Measurements from ENCODE around the gene EN1. TPM values are rescaled to one million over a fixed set of nuclear protein-coding genes. Genes with fewer than 3 reads are reported as not detected.

Gene EN1
- total RNA-seq, 8 experiments from 2014 or later: 0.14 to 21.8 (median 1.1) TPM

DNA sequence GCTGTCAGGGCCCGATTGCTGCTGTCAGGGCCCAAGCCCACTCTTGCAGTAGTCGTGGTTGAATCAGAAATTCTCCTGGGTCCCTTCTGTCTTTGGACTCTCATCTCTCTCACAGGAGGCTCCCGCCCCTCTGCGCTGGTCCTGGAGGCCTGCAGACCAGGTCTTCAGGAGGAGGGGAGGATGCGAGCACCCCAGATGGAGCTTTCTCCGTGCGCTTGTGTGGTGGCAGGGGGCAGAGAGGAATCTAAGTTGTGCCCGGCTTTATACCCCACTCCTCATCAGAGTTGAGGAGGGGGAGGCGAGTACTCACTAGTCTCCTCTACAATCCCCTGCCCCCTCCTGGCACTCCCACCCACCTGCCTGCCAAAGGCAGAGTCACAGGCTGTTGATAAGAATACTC is 10.4 kb downstream of the EN1 start:
- Histone ChIP-seq H3K27ac (no peak overlapping the region), H3K4me1 (replicated peaks in 1 of 2) (peaks cover 0 to 9% of the 10 kb centered on the region in 2 donors), H3K4me3 (no peak overlapping the region)
- 20 to 80% (median 27%) methylated on average over 1 to 6 of the region's 9 CpGs; no CpG with 5 or more reads in 5 of the 10 experiments for WGBS, 10 experiments
- ATAC-seq (replicated peaks in 6 of 8): no peak
- in situ Hi-C loops (cut with MboI; ENCODE audit: low pct_unique_long_range_greater_than_20kb in 2 of 9, low sequenced_read_pairs in 9 of 9, unreplicated experiment in 9 of 9): loop anchor here in 1 of 9 experiments (25.0 kb wide), 1 partner anchor 175 kb away; no protein-coding TSS in a partner anchor

DNA sequence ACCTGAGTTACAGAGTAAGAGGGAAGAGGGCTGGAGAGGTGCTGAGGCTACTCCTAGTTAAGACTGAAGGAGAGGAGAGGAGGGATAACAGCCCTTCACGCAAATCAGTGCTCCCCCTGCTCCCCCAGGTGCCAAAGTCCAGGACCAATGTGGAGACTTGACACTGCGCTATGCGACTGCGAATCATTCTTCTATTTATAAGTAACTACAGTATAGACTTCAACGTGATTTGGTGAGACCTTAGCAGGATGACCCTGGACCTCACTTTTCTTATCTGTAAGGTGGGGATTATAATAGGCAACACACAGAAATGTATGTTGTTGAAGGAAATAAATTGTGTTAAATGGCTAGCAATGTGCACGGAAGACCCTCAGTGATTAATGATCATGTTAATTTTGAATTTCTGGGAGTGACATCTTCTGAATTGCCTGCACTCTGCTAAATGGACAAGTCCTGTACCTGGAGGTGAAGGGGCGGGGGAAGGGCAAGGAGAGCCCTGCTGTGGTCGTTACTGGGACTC is 11.0 kb downstream of the EN1 start:
- in situ Hi-C loops (cut with MboI; ENCODE audit: low pct_unique_long_range_greater_than_20kb in 2 of 9, low sequenced_read_pairs in 9 of 9, unreplicated experiment in 9 of 9): loop anchor here in 1 of 9 experiments (25.0 kb wide), 1 partner anchor 174 kb away; no protein-coding TSS in a partner anchor
- 38 to 100% (median 60%) methylated on average over 1 to 8 of the region's 8 CpGs; no CpG with 5 or more reads in 1 of the 10 experiments for WGBS, 10 experiments
- peaks cover 0 to 6% of the 10 kb centered on the region in 2 donors for H3K4me1 ChIP-seq (replicated peaks in 1 of 2)
- peak overlapping the region in 3 of 5 donors; percentile 26 to 38 (median 36) for H3K4me3 ChIP-seq
- ATAC-seq (replicated peaks in 6 of 8): peak in 3 of 8 experiments; percentile 10 to 40 (median 10)
- H3K27ac ChIP-seq: no peak overlapping the region

DNA sequence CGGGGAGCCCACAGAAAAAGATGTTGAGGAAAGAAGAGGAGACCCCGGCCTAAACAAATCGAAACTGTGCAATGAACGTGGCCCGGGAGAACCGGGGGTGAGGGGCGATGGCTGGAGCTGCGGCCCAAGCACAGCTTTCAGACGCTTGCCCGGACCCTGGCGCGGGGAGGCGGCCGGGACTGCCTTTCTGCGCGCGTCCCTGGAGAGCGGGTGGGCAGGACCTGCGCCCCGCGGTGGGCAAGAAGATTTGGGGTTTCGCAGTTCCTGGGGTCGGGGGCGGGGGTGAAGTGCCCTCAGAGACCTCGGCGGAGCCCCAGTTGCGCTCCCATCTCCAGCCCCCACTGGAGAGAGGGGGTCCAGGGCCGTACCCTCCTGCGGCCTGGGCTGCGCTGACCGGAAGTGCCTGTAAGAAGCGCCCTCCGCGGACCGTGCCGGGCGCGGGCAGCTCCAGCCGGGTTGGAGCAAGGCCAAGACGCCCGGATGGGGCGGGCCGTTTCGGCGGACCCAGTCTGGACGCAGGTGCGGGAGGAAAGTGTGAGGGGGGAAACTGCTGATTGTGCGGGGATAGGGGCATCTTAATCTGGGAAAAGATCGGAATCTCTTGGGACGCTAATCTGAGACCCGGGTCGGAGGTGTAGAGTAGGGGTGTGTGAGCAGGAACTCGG is 11.6 kb downstream of the EN1 start:
- Histone ChIP-seq H3K27ac (no peak overlapping the region), H3K4me1 (replicated peaks in 1 of 2) (peaks cover 0 to 6% of the 10 kb centered on the region in 2 donors), H3K4me3 (peak overlapping the region; percentile 9 to 38 (median 26))
- in situ Hi-C loops (cut with MboI; ENCODE audit: low pct_unique_long_range_greater_than_20kb in 2 of 9, low sequenced_read_pairs in 9 of 9, unreplicated experiment in 9 of 9): loop anchor here in 1 of 9 experiments (25.0 kb wide), 1 partner anchor 174 kb away; no protein-coding TSS in a partner anchor
- peak; percentile 55 to 83 (median 72) for ATAC-seq (replicated peaks in 6 of 8)
- 0 to 61% (median 8%) methylated on average over 3 to 18 of the region's 53 CpGs; no CpG with 5 or more reads in 5 of the 10 experiments for WGBS, 10 experiments

DNA sequence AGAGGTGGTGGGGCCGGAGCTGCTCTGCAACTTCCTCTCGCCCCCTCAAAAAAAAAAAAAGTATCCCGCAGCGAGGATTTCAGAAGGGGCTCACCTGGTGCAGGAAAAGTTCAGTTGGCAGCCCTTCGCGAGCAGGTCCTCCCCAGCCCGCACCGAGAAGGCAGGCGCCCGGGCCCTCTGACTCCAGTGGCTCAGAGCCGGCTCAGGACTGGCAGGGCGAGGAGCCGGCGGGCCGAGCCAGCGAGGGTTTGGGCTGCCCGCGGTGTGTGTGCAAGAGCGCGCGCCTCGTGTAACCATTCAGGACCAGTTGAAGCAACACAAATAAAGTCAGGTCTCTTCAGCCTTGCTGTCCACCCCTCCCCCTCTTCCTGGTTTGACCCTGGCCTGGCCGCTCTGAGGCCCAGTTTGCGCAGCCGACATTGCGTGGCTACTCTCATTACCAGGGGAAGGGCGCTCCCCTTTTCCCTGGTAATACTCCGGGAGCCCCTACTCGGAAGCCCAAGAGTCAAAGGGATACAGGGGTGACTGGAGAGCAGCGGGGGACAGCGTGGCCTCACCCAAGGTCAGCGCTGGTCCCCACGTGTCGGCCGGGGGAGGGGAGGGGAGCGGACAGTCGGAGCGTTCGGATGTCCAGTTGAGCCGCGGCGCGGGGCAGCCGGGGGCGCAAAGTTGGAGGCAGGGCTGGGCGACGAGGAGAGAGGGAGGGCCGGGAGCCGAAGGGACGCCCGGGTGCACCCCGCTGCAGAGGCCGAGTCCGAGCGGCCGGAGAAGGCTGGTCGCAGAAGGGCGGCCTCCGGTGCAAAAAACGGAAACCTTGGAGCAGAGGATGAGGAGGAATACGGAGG is 12.3 kb downstream of the EN1 start:
- H3K4me3 ChIP-seq: peak overlapping the region; percentile 2 to 38 (median 26)
- ATAC-seq (replicated peaks in 6 of 8): peak; percentile 6 to 49 (median 22)
- 16 to 53% (median 19%) methylated on average over 7 to 11 of the region's 61 CpGs; no CpG with 5 or more reads in 6 of the 10 experiments for WGBS, 10 experiments
- in situ Hi-C loops (cut with MboI; ENCODE audit: low pct_unique_long_range_greater_than_20kb in 2 of 9, low sequenced_read_pairs in 9 of 9, unreplicated experiment in 9 of 9): loop anchor here in 1 of 9 experiments (25.0 kb wide), 1 partner anchor 173 kb away; no protein-coding TSS in a partner anchor
- H3K27ac ChIP-seq: no peak overlapping the region
- H3K4me1 ChIP-seq (replicated peaks in 1 of 2): peaks cover 0 to 6% of the 10 kb centered on the region in 2 donors

DNA sequence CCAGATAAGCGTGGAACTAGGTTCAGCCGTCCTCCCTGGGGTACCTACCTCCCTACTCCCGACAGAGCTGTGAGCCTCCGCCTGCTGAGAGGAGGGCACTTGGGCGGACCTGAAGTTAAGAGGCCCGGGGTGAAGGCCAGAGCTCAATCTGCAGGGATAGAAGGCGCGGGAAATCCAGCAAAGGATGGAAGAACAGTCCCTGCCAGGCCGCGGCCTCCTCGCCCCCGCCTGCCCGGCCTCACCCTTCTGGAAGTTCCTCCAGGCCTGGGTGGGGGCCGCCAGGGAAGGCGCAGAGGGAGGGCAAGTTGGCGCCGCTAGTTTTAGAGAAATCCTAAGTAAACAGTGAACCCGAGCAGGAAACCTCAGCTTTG is 13.0 kb downstream of the EN1 start:
- Histone ChIP-seq H3K4me1 (replicated peaks in 1 of 2) (peaks cover under 1 to 9% of the 10 kb centered on the region in 2 donors), H3K27ac (no peak overlapping the region), H3K4me3 (no peak overlapping the region)
- in situ Hi-C loops (cut with MboI; ENCODE audit: low pct_unique_long_range_greater_than_20kb in 2 of 9, low sequenced_read_pairs in 9 of 9, unreplicated experiment in 9 of 9): loop anchor here in 1 of 9 experiments (25.0 kb wide), 1 partner anchor 172 kb away; no protein-coding TSS in a partner anchor
- no peak for ATAC-seq (replicated peaks in 6 of 8)
- WGBS, 10 experiments: 67 to 100% (median 80%) methylated on average over 1 to 6 of the region's 18 CpGs; no CpG with 5 or more reads in 7 of the 10 experiments

DNA sequence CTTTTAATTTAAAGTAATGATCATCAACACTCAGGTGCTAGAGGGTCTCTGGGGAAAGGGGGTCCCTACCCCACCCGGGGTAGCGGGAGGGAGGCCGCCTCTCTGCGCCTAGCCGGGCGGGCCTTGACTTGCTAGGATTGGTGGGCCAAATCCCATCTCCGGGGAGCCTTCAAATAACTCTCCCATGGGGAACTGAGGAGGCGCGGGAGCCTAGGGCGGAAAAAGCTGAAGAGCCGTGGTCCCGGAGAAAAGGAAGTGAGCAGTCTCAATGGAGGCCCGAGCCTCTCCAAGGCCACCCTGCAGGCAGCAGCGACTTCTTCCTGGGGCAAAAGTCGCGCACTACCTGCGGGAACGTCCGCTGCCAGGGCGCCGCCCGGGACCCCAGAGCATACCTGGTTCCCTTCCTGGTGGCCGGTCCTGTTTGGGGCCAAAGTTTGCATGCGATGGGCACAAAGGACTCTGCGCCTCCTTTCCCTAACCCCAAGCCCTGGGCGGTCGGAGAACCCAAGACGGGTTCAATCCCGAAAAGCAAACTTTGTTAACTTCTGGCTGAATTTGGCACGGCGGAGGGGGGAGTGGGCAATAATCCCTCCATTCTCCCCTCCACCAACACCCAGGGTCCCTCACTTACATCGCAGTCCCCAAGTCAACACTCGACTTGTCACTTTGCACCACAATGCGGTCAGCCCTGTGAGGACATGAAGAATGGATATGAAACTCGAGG is 13.6 kb downstream of the EN1 start:
- Histone ChIP-seq H3K27ac (no peak overlapping the region), H3K4me1 (replicated peaks in 1 of 2) (peaks cover 4 to 10% of the 10 kb centered on the region in 2 donors), H3K4me3 (no peak overlapping the region)
- WGBS, 10 experiments: 46 to 73% (median 60%) methylated on average over 1 to 7 of the region's 35 CpGs; no CpG with 5 or more reads in 5 of the 10 experiments
- ATAC-seq (replicated peaks in 6 of 8): no peak
- in situ Hi-C loops (cut with MboI; ENCODE audit: low pct_unique_long_range_greater_than_20kb in 2 of 9, low sequenced_read_pairs in 9 of 9, unreplicated experiment in 9 of 9): loop anchor here in 1 of 9 experiments (25.0 kb wide), 1 partner anchor 172 kb away; no protein-coding TSS in a partner anchor

DNA sequence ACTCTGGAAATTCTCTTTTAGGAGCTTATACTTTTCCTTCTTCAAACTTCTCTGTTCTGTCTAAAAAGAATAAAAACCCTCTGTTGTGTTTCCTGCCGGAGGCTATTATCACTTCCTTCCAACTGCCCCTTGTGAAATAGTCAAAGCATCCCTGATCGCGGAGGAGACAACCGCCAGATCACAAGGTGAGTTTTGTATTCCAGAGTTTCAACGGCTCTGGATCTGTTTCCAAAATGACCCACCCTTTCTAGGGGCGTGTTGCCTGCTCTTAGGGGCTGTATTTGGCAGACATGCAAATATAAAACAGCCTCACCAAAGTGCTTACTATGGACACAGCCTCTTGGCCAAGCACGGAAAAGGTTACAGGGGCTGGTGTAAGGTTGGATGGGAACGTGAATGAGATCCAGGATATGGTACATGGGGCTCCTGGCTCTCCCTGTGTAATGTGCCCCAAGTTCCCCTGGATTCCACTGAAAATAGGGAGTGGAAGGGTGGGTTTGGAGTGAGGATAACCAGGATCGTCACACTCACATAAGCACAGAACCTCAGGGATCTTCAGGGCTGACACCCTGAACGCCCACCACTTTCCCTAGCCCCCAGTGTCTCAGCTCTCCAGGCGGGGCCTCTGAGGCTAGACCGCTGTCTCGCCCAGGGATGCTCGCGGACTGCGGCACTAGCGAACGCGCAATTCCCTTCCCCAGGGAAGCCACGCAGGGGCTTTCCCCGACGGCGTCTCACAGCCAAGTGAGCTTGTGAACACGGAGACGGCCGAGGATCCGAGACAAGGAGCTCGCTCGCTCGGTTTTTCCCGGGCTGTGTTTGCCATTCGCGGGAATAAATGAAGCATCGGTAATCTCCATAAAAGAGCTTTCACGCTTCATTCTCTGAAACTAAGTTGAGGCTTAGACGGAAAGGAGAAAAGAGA is 14.4 kb downstream of the EN1 start:
- peaks cover 4 to 10% of the 10 kb centered on the region in 2 donors for H3K4me1 ChIP-seq (replicated peaks in 1 of 2)
- no peak overlapping the region for H3K4me3 ChIP-seq
- no peak overlapping the region for H3K27ac ChIP-seq
- no peak for ATAC-seq (replicated peaks in 6 of 8)
- in situ Hi-C loops (cut with MboI; ENCODE audit: low pct_unique_long_range_greater_than_20kb in 2 of 9, low sequenced_read_pairs in 9 of 9, unreplicated experiment in 9 of 9): loop anchor here in 1 of 9 experiments (25.0 kb wide), 1 partner anchor 171 kb away; no protein-coding TSS in a partner anchor
- WGBS, 10 experiments: 11 to 100% (median 39%) methylated on average over 1 to 15 of the region's 36 CpGs; no CpG with 5 or more reads in 1 of the 10 experiments

DNA sequence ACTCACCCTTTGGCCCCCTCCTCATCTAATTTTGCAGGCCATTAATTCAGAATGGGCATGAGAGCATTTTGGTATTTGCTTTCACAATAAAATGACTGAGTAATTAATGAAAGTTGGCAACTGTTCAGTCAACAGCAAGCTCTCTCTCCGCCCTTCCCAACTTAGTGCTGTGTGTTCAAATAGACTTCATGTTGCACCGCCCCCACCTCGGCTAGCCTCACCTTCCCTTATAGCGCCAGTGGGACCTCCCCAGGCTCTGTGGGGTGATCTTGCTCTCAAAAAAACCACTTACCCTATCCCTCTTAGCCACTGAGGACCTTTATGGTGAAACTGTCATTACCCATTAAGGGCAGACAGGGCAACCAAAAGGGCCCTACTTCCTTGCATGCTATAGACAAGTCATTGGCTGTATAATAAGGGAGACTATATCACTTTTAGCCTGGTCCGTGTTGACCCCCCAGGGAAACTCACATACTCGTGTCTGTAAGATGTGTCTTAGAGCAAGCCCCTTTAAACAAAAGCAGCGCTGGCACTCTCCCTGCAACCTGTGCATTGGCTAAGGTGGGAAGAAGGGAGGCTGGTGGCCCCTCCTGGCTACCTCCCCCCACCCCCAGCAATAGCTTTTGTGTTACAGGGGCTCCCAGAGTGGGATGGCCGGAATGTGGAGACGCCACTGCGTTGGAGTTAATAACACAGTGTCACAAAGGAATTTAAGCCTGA is 15.2 kb downstream of the EN1 start:
- in situ Hi-C loops (cut with MboI; ENCODE audit: low pct_unique_long_range_greater_than_20kb in 2 of 9, low sequenced_read_pairs in 9 of 9, unreplicated experiment in 9 of 9): loop anchor here in 1 of 9 experiments (25.0 kb wide), 1 partner anchor 170 kb away; no protein-coding TSS in a partner anchor

DNA sequence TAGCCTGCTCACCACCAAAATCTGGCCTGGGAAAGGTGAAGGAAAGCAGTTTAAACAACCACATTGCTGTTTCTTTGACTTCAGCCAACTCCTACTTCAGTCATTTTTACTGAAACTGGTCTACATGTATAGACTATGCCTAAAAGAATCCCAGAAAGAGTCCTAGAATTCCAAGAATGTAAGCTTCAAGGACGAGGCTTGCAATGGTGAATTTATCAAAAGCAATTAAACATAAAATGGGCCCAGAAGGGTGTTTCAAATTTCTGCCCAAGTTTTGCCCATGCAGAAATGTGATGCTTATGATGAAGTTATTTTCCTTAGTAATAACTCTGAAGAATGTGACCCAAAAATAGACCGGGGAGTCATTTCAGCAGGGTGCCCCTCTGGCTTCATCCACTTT is 16.6 kb downstream of the EN1 start:
- WGBS, 10 experiments: 80 to 100% (median 92%) methylated on average over 1 to 2 of the region's 2 CpGs; no CpG with 5 or more reads in 5 of the 10 experiments
- in situ Hi-C loops (cut with MboI; ENCODE audit: low pct_unique_long_range_greater_than_20kb in 2 of 9, low sequenced_read_pairs in 9 of 9, unreplicated experiment in 9 of 9): loop anchor here in 1 of 9 experiments (25.0 kb wide), 1 partner anchor 169 kb away; no protein-coding TSS in a partner anchor
- Histone ChIP-seq H3K4me3 (no peak overlapping the region), H3K4me1 (replicated peaks in 1 of 2) (peaks cover 4% of the 10 kb centered on the region in 2 donors), H3K27ac (no peak overlapping the region)
- ATAC-seq (replicated peaks in 6 of 8): no peak

More for the DNA sequence above, 15.2 kb downstream of the EN1 start:
- peaks cover 4 to 10% of the 10 kb centered on the region in 2 donors for H3K4me1 ChIP-seq (replicated peaks in 1 of 2)
- H3K27ac ChIP-seq: no peak overlapping the region
- ATAC-seq (replicated peaks in 6 of 8): no peak
- no peak overlapping the region for H3K4me3 ChIP-seq
- 0 to 100% (median 61%) methylated on average over 1 to 4 of the region's 10 CpGs; no CpG with 5 or more reads in 1 of the 10 experiments for WGBS, 10 experiments

DNA sequence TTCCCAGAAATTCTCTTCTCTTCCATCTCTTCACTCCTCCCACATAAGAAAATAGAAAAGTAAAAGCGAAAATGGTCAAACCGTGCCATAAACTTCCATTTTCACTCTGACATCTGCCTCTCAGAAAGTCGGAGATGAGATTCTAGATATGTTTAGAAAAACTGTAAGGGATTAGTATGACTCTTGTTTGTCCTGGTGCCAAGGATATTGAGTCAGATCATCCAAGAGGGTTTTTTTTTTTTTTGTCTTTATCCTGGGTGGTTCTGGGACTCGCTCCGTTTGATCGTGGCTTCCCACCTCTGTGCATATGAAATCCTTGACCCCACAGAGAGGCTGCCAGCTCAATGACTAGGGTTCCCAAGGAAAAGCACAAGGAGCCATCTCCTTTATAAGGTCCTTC is 17.3 kb downstream of the EN1 start:
- 40 to 97% (median 78%) methylated on average over 3 to 6 of the region's 6 CpGs; no CpG with 5 or more reads in 2 of the 10 experiments for WGBS, 10 experiments
- in situ Hi-C loops (cut with MboI; ENCODE audit: low pct_unique_long_range_greater_than_20kb in 2 of 9, low sequenced_read_pairs in 9 of 9, unreplicated experiment in 9 of 9): loop anchor here in 1 of 9 experiments (25.0 kb wide), 1 partner anchor 168 kb away; no protein-coding TSS in a partner anchor
- Histone ChIP-seq H3K4me1 (replicated peaks in 1 of 2) (peaks cover 4% of the 10 kb centered on the region in 2 donors), H3K4me3 (no peak overlapping the region), H3K27ac (no peak overlapping the region)
- peak in 2 of 8 experiments; percentile 20 to 47 for ATAC-seq (replicated peaks in 6 of 8)

All from motor neuron (in vitro differentiated cells).